NCI-H1105 treated with DMSO at 0.1 percent for 48 hours (cell line): ENCODE data around the gene FAM9B.
"Not testable (repeated sequence)": the region's sequence is repeated elsewhere in the genome, so short reads cannot be mapped to it uniquely, and the experiment has no call there.

Experiments
- DNase-seq: peaks from one replicate; lab custom pipeline; 2025; lab: John Stamatoyannopoulos, UW

FAM9B gene

GRCh38 chrX:9033989-9034388 is at the start of gene FAM9B:
Gene FAM9B, minus strand, starts transcription at chrX:9034127. Its CDS starts 1,141 bp downstream, at chrX:9032986.
- DNase-seq, result no peak

- DNase-seq, result no peak
Observed at GRCh38 chrX:9081271-9081670, 47.3 kb upstream of the FAM9B start.

- no peak for DNase-seq
Observed at GRCh38 chrX:9074326-9074725, 40.4 kb upstream of the FAM9B start.

DNA sequence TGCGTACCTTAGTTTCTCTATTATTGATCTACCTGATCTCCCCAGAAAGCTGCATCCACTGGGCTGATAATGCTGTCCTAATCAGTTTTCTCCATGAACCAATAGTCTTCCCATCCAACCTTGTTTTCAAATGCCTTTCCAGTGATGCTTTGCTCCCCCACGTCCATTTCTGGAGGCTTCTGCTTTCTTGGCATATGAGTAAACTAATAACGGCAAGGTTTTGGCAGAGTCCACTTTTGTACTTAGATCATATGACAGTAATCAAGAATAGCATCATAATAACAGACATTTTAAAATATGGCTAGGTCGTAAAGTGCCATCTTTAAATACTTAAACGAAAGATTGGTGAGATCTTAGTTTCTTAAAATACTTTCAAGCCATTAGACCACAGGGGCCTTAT is 38.4 kb upstream of the FAM9B start:
- no peak for DNase-seq

- DNase-seq, result no peak
Observed at GRCh38 chrX:9071031-9071650, 37.2 kb upstream of the FAM9B start.

- no peak for DNase-seq
Observed at GRCh38 chrX:9069573-9069972, 35.6 kb upstream of the FAM9B start.

DNA sequence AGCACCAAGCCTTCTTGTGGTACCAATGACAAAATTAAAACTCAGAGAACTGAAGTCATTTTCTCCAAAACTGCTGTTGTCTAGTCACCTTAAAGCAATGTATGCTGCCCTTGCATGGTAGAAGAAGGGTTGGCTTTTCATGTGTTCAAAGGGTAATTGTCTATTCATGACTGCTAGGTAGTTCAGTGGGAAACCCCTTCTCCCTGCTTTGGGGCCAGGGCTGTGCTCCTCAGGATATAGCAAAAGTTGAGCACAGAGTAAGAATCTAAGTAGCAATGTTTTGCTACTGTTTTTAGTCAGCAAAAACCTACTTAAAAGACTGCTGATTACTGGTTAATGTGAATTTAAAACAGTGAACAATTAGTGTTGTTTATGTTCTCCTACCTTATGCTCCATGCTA is 30.8 kb upstream of the FAM9B start:
- no peak for DNase-seq

DNA sequence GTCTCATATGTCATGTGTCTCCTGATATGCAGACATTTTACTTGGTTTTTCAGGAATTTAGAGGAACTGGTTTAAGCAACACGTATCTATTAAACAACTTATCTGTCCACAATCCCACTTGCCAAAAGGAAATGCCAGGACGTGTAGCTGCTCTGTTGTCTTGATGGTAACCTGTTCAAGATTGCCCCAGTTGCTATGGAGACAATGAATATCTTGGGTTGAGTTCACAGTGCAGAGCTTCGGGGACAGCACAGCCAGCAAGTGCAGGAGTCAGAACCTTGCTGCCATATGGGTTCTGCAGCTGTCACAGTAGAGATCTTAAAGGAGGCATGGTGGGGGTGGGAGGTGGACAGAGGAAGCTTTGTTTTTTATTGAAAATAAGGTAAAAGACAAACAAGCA is 28.7 kb upstream of the FAM9B start:
- DNase-seq, result no peak

GRCh38 chrX:9055354-9055753 is 21.4 kb upstream of the FAM9B start:
- DNase-seq, result no peak

- no peak for DNase-seq
Observed at GRCh38 chrX:9052081-9052480, 18.2 kb upstream of the FAM9B start.

DNA sequence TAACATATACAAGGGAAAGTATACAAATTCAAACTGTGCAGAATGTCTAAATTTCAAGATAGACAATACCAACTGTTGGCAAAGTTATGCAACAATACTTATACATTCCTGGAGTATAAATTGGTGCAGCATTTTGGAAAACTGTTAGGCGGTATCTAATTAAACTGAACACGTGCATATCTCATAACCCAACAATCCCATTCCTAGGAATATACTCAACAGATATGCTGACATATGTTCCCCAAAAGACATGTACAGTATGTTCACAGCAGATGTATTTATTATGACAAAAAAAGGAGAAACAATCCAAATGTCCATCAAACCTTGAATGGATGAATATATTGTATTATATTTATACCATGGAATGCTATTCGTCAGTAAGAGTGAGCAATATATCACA is 16.4 kb upstream of the FAM9B start:
- DNase-seq, result no peak

- no peak for DNase-seq
Observed at GRCh38 chrX:9048801-9049200, 14.9 kb upstream of the FAM9B start.

- no peak for DNase-seq
Observed at GRCh38 chrX:9038244-9038643, 4.3 kb upstream of the FAM9B start.

- no peak for DNase-seq
Observed at GRCh38 chrX:9037296-9037695, 3.4 kb upstream of the FAM9B start.

GRCh38 chrX:9033586-9033985 is 341 bp downstream of the FAM9B start:
- DNase-seq, result no peak

GRCh38 chrX:9033179-9033578 is 748 bp downstream of the FAM9B start:
- DNase-seq, result no peak

- DNase-seq, result no peak
Observed at GRCh38 chrX:9023293-9023692, 10.6 kb downstream of the FAM9B start.

DNA sequence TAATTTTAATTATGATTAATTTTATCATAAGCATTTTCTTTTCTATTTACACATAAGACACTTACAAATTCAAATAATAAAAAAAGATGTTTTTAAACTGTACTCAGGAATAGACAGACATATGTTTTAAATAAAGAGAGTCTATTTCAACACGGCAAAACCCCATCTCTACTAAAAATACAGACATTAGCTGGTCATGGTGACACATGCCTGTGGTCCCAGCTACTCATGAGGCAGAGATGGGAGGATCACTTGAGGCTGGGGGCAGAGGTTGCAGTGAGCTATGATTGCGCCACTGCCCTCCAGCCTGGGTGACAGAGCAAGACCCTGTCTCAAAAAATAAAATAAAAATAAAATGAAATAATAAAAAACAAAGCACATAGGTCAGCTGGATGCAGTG is 14.8 kb downstream of the FAM9B start:
- DNase-seq, result no peak

DNA sequence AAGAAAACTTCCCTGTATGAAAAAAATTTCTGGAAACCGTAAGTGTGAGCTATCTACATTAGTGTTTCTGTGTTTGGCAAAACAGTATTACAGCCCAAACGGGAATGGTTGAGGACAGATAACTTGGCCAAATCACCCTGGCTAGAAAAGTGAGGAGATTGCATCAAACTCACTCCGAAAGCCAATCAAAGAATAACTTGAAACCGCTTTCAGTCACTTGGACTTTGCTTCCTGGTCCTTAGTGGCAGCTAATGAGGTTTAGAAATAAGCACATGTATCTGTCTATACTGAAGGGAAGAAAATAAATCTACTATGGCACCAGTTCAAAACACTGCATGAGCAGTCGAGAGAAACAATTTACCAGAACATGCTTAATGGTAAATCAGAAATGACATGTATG is 15.6 kb downstream of the FAM9B start:
- not testable (repeated sequence) for DNase-seq

- no peak for DNase-seq
Observed at GRCh38 chrX:9003041-9003440, 30.9 kb downstream of the FAM9B start.

DNA sequence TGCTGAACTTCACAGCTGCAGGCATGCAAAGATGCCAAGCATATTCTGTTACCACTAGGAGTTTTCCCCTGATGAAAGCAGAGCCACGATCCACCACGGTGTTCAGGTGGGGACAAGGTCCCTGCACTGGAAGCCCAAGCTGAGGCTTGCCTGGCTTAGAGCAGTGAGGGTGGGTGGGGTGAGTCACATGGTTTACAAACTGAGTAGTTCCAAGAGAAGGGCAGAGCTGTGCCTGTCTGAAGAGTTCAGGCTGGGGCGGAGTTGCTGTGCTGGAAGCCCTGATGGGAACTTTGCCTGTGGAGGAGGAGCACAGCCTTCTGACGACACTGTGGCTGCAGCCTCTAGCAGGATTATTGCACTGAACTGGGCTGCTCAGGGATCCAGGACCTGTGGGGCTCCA is 45.5 kb downstream of the FAM9B start:
- DNase-seq, result no peak

DNA sequence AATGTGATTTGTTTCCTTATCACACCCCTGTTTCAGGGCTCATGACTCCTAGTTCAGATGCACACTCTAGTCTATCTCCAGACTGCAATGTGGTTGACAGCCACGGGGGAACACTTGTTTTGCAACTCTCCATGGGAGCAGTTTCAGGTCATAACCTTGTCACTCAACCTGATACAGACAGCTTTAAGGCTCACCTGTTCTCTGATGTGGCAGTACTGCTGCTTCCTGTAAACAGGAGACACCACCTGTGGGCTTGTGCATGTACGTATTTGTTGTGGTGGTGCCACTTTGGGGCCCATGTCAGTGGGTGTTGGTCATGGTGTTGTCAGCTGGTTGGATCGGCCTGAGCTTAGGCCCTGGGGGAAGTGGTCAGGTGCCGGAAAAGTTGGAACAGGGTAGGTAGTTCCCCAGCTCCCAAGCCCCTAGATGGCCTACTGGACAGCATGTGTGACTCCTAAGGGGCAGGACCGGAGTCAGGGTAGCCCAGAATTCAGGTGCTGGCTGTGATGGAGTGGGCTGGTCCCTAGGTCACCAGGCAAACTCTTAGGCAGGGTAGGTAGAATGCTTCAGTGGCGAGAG is 46.2 kb downstream of the FAM9B start:
- no peak for DNase-seq

DNA sequence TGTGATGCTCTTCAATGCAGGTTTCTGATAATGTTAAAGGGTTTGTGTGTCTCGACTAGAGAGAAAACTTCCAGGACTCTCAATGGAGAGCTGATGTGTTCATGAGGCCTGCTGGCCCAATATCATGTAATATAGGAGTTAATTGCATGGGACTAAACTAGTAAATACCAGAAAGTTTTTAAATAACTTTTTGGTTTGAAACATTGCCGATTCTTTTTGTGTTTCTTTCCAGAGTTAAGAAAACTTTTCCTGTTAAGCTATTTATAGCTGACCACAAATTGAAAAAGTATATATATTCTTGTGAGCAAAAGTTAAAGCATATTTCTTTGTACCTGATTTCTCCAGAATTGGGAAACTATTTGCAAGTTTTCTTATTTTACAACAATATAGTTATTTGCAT is 49.7 kb downstream of the FAM9B start:
- no peak for DNase-seq

DNA sequence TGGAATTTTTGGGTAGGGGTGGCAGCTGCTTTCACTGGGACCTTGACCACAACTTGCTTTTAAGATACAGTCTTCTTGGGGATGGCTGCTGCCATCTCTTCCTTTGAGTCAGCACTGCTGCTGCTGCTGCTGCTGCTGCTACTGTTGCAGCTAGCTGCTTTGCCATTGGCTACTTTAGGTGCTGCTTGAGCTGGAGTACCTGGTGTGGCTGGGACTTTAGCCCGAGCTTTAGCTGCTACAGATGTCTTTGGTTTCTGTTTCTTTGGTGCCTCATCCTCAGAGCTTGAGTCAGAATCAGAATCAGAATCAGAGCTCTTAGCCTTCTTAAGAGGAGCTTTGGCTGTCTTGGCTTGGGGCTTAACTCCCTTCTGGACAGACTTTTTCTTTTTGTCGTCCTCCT is 52.2 kb downstream of the FAM9B start:
- no peak for DNase-seq
